HG02759 (cell line): ENCODE results near the gene WDR54.

Source experiments
- ATAC-seq: cut with Tn5 transposase; IDR thresholded peaks from one replicate; pipeline ENCODE4 v1.9.1; 2021; ENCODE audit warnings: mild to moderate bottlenecking, moderate library complexity; ENCODE audit not compliant: unreplicated experiment

WDR54 gene

GRCh38 chr2:74421221-74421870 lies at the start of gene WDR54, which contains the start of gene C2orf81:
Gene WDR54 (plus strand): TSS chr2:74421730. CDS start chr2:74422154, 424 bp downstream.
Gene C2orf81 (minus strand): TSS chr2:74421619. CDS start chr2:74421560, 59 bp downstream.
- ATAC-seq, result peak; percentile 96

GRCh38 chr2:74372674-74373073 lies 48.9 kb upstream of the WDR54 start:
- no peak for ATAC-seq

GRCh38 chr2:74373221-74373676 lies 48.3 kb upstream of the WDR54 start:
- ATAC-seq, result no peak

GRCh38 chr2:74373985-74374384 lies 47.5 kb upstream of the WDR54 start:
- no peak for ATAC-seq

GRCh38 chr2:74374509-74375205 lies 46.9 kb upstream of the WDR54 start:
- ATAC-seq, result no peak

GRCh38 chr2:74375838-74376237 lies 45.7 kb upstream of the WDR54 start:
- ATAC-seq, result no peak

- ATAC-seq, result no peak
These were observed 43.5 kb upstream of the WDR54 start for GRCh38 chr2:74378007-74378406.

GRCh38 chr2:74379851-74380789 lies 41.4 kb upstream of the WDR54 start, which contains the start of gene DCTN1:
Gene DCTN1 (minus strand): TSS chr2:74380311. CDS start chr2:74380037, 274 bp downstream.
- ATAC-seq, result no peak

- no peak for ATAC-seq
These were observed 39.8 kb upstream of the WDR54 start for GRCh38 chr2:74381751-74382150.

- no peak for ATAC-seq
These were observed 38.3 kb upstream of the WDR54 start for GRCh38 chr2:74383254-74383653.

GRCh38 chr2:74384051-74384450 lies 37.5 kb upstream of the WDR54 start:
- no peak for ATAC-seq

GRCh38 chr2:74385396-74385795 lies 36.1 kb upstream of the WDR54 start:
- ATAC-seq, result no peak

- ATAC-seq, result no peak
These were observed 34.2 kb upstream of the WDR54 start for GRCh38 chr2:74387346-74387745.

- no peak for ATAC-seq
These were observed 30.9 kb upstream of the WDR54 start for GRCh38 chr2:74390606-74391005.

GRCh38 chr2:74391209-74391579 lies 30.3 kb upstream of the WDR54 start:
- ATAC-seq, result no peak

- peak; percentile 81 for ATAC-seq
These were observed 29.7 kb upstream of the WDR54 start for GRCh38 chr2:74391580-74392448.

- ATAC-seq, result no peak
These were observed 29.1 kb upstream of the WDR54 start for GRCh38 chr2:74392449-74392743.

- no peak for ATAC-seq
These were observed 28.0 kb upstream of the WDR54 start for GRCh38 chr2:74393525-74393924.

- no peak for ATAC-seq
These were observed 25.4 kb upstream of the WDR54 start for GRCh38 chr2:74396149-74396548.

- ATAC-seq, result no peak
These were observed 21.7 kb upstream of the WDR54 start for GRCh38 chr2:74399785-74400184.
